Measurements from ENCODE around the gene ZNF749. TPM values are rescaled to one million over a fixed set of nuclear protein-coding genes. Genes with fewer than 3 reads are reported as not detected.

The ZNF749 gene
- total and polyA plus RNA-seq, 12 donors: 1.7 to 12.8 (median 2.7) TPM

GRCh38 chr19:57436417-57436816 is 1.3 kb downstream of the ZNF749 start:
- H3K27ac ChIP-seq: no peak overlapping the region
- H3K4me3 ChIP-seq: peak overlapping the region in 6 of 10 donors; percentile 80 to 96 (median 88)
- H3K27me3 ChIP-seq: no peaks in the 10 kb centered on the region
- H3K36me3 ChIP-seq: peaks cover 0 to 15% (median 0%) of the 10 kb centered on the region in 9 donors
- H3K9me3 ChIP-seq: peaks cover 0 to 28% (median 0%) of the 10 kb centered on the region in 11 donors
- intact Hi-C loops (cut with DNase I): loop anchor here in 1 of 10 donors (5.0 kb wide), 1 partner anchor 66 kb away; no protein-coding TSS in a partner anchor
- peaks cover 8 to 23% (median 16%) of the 10 kb centered on the region in 9 donors for H3K4me1 ChIP-seq
- DNase-seq: no peak
- ATAC-seq: no peak
- 75 to 89% methylated on average over 1 of the region's 1 CpG for WGBS, 2 donors
- TF ChIP-seq CTCF (IDR thresholded peaks at IDR 0.05): no peak

- ATAC-seq: no peak
- 57 to 70% methylated on average over 4 of the region's 4 CpGs for WGBS, 2 donors
- Histone ChIP-seq H3K27ac (no peak overlapping the region), H3K4me1 (peaks cover 8 to 26% (median 16%) of the 10 kb centered on the region in 9 donors), H3K9me3 (peaks cover 0 to 43% (median 0%) of the 10 kb centered on the region in 11 donors), H3K36me3 (peaks cover 0 to 22% (median 0%) of the 10 kb centered on the region in 9 donors), H3K27me3 (no peaks in the 10 kb centered on the region), H3K4me3 (no peak overlapping the region)
- TF ChIP-seq CTCF (IDR thresholded peaks at IDR 0.05): no peak
- DNase-seq: no peak
- intact Hi-C loops (cut with DNase I): loop anchor here in 1 of 10 donors (5.0 kb wide), 1 partner anchor 64 kb away; no protein-coding TSS in a partner anchor
Measured at GRCh38 chr19:57437931-57438330, 2.8 kb downstream of the ZNF749 start.

- Histone ChIP-seq H3K36me3 (peaks cover 0 to 32% (median 1%) of the 10 kb centered on the region in 9 donors), H3K4me3 (no peak overlapping the region), H3K4me1 (peaks cover 8 to 26% (median 16%) of the 10 kb centered on the region in 9 donors), H3K27ac (no peak overlapping the region), H3K9me3 (peaks cover 0 to 53% (median 0%) of the 10 kb centered on the region in 11 donors), H3K27me3 (no peaks in the 10 kb centered on the region)
- no peak for ATAC-seq
- intact Hi-C loops (cut with DNase I): loop anchor here in 1 of 10 donors (5.0 kb wide), 1 partner anchor 63 kb away; no protein-coding TSS in a partner anchor
- no peak for DNase-seq
- WGBS, 2 donors: 88 to 94% methylated on average over 9 of the region's 9 CpGs
- TF ChIP-seq CTCF (IDR thresholded peaks at IDR 0.05): no peak
Measured at GRCh38 chr19:57438925-57439324, 3.8 kb downstream of the ZNF749 start.

GRCh38 chr19:57441979-57442752 is 7.0 kb downstream of the ZNF749 start:
- DNase-seq (no peak), ATAC-seq (peak in 3 of 8 donors; percentile 47 to 82 (median 53))
- Histone ChIP-seq H3K27ac (no peak overlapping the region), H3K4me1 (peaks cover 0 to 5% (median 0%) of the 10 kb centered on the region in 9 donors), H3K36me3 (peaks cover 0 to 53% (median 6%) of the 10 kb centered on the region in 9 donors), H3K9me3 (peaks cover 0 to 85% (median 8%) of the 10 kb centered on the region in 11 donors), H3K27me3 (no peaks in the 10 kb centered on the region), H3K4me3 (no peak overlapping the region)
- WGBS, 2 donors: 66 to 69% methylated on average over 7 of the region's 7 CpGs
- no peak for TF ChIP-seq CTCF (IDR thresholded peaks at IDR 0.05)
- intact Hi-C loops (cut with DNase I): no loop called here

Measured in heart right ventricle (tissue), 16 donors.